Measurements from ENCODE around the gene MDGA2. TPM values are rescaled to one million over a fixed set of nuclear protein-coding genes. Genes with fewer than 3 reads are reported as not detected.

The MDGA2 gene
- total RNA-seq, 5 donors from 2014 or later (not counting 1 experiment from before 2014, with no cell fraction given) = not detected

- DNase-seq = no peak
- ATAC-seq (replicated peaks in 1 of 4) = no peak
- ChIA-PET CTCF (no interaction called here), POLR2A (no interaction called here)
- Mint-ChIP-seq H3K36me3 (no peaks in the 10 kb centered on the region), H3K4me3 (no peak overlapping the region), H3K27ac (no peak overlapping the region), H3K9me3 (peaks cover 9 to 28% (median 14%) of the 10 kb centered on the region in 3 donors), H3K4me1 (no peaks in the 10 kb centered on the region), H3K27me3 (no peaks in the 10 kb centered on the region)
- no peak overlapping the region for H3K27ac ChIP-seq (ENCODE audit: low read length)
- H3K27me3 ChIP-seq (replicated peaks in 1 of 2; ENCODE audit: control insufficient read depth in 2 of 2, extremely low read depth in 1 of 2, insufficient read depth in 2 of 2, low read length in 1 of 2) = no peaks in the 10 kb centered on the region
- H3K9me3 ChIP-seq = no peaks in the 10 kb centered on the region
- H3K4me3 ChIP-seq (ENCODE audit: control insufficient read depth in 1 of 2, extremely low read depth in 1 of 2, low read length in 1 of 2) = no peak overlapping the region
- no peaks in the 10 kb centered on the region for H3K4me1 ChIP-seq (ENCODE audit: control insufficient read depth in 1 of 2, extremely low read depth in 1 of 2, insufficient read depth in 2 of 2, low read length in 2 of 2)
- no peaks in the 10 kb centered on the region for H3K36me3 ChIP-seq (ENCODE audit: control insufficient read depth in 2 of 2, extremely low read depth in 1 of 2, insufficient read depth in 1 of 2, low read length in 1 of 2)
Measured at GRCh38 chr14:46861753-46862152, 813.7 kb downstream of the MDGA2 start.

- Histone ChIP-seq H3K27ac (ENCODE audit: low read length) (no peak overlapping the region), H3K4me1 (ENCODE audit: control insufficient read depth in 1 of 2, extremely low read depth in 1 of 2, insufficient read depth in 2 of 2, low read length in 2 of 2) (no peaks in the 10 kb centered on the region), H3K4me3 (ENCODE audit: control insufficient read depth in 1 of 2, extremely low read depth in 1 of 2, low read length in 1 of 2) (no peak overlapping the region), H3K27me3 (replicated peaks in 1 of 2; ENCODE audit: control insufficient read depth in 2 of 2, extremely low read depth in 1 of 2, insufficient read depth in 2 of 2, low read length in 1 of 2) (no peaks in the 10 kb centered on the region), H3K9me3 (no peaks in the 10 kb centered on the region), H3K36me3 (ENCODE audit: control insufficient read depth in 2 of 2, extremely low read depth in 1 of 2, insufficient read depth in 1 of 2, low read length in 1 of 2) (no peaks in the 10 kb centered on the region)
- ChIA-PET POLR2A (no interaction called here), CTCF (interaction anchor here in 1 of 2 donors (0.6 kb wide), 1 partner anchor 358 kb away, joined by 3 read pairs; no protein-coding TSS in a partner anchor)
- no peaks in the 10 kb centered on the region for H3K4me1 Mint-ChIP-seq
- no peaks in the 10 kb centered on the region for H3K36me3 Mint-ChIP-seq
- no peak overlapping the region for H3K27ac Mint-ChIP-seq
- DNase-seq = no peak
- 89% methylated on average over 3 of the region's 11 CpGs for WGBS (ENCODE audit: insufficient coverage)
- no peaks in the 10 kb centered on the region for H3K27me3 Mint-ChIP-seq
- H3K9me3 Mint-ChIP-seq = peaks cover 0 to 4% (median under 1%) of the 10 kb centered on the region in 3 donors
- no peak for ATAC-seq (replicated peaks in 1 of 4)
- H3K4me3 Mint-ChIP-seq = no peak overlapping the region
Measured at GRCh38 chr14:46840944-46841720, 834.3 kb downstream of the MDGA2 start.

GRCh38 chr14:46820291-46820690, 855.1 kb downstream of the MDGA2 start:
- H3K4me1 ChIP-seq (ENCODE audit: control insufficient read depth in 1 of 2, extremely low read depth in 1 of 2, insufficient read depth in 2 of 2, low read length in 2 of 2) = no peaks in the 10 kb centered on the region
- H3K36me3 Mint-ChIP-seq = no peaks in the 10 kb centered on the region
- H3K4me3 ChIP-seq (ENCODE audit: control insufficient read depth in 1 of 2, extremely low read depth in 1 of 2, low read length in 1 of 2) = no peak overlapping the region
- POLR2A ChIA-PET = no interaction called here
- peaks cover 0 to 19% (median 8%) of the 10 kb centered on the region in 3 donors for H3K9me3 Mint-ChIP-seq
- H3K27me3 ChIP-seq (replicated peaks in 1 of 2; ENCODE audit: control insufficient read depth in 2 of 2, extremely low read depth in 1 of 2, insufficient read depth in 2 of 2, low read length in 1 of 2) = no peaks in the 10 kb centered on the region
- H3K9me3 ChIP-seq = no peaks in the 10 kb centered on the region
- CTCF ChIA-PET = no interaction called here
- no peak for ATAC-seq (replicated peaks in 1 of 4)
- no peaks in the 10 kb centered on the region for H3K36me3 ChIP-seq (ENCODE audit: control insufficient read depth in 2 of 2, extremely low read depth in 1 of 2, insufficient read depth in 1 of 2, low read length in 1 of 2)
- WGBS (ENCODE audit: insufficient coverage) = 95% methylated on average over 23 of the region's 42 CpGs
- H3K27me3 Mint-ChIP-seq = no peaks in the 10 kb centered on the region
- no peaks in the 10 kb centered on the region for H3K4me1 Mint-ChIP-seq
- no peak overlapping the region for H3K4me3 Mint-ChIP-seq
- DNase-seq = no peak
- H3K27ac ChIP-seq (ENCODE audit: low read length) = no peak overlapping the region
- H3K27ac Mint-ChIP-seq = no peak overlapping the region

- Mint-ChIP-seq H3K4me1 (no peaks in the 10 kb centered on the region), H3K4me3 (no peak overlapping the region), H3K27me3 (no peaks in the 10 kb centered on the region), H3K9me3 (peaks cover 0 to 20% (median 10%) of the 10 kb centered on the region in 3 donors), H3K27ac (no peak overlapping the region), H3K36me3 (no peaks in the 10 kb centered on the region)
- Histone ChIP-seq H3K27me3 (replicated peaks in 1 of 2; ENCODE audit: control insufficient read depth in 2 of 2, extremely low read depth in 1 of 2, insufficient read depth in 2 of 2, low read length in 1 of 2) (no peaks in the 10 kb centered on the region), H3K27ac (ENCODE audit: low read length) (no peak overlapping the region), H3K36me3 (ENCODE audit: control insufficient read depth in 2 of 2, extremely low read depth in 1 of 2, insufficient read depth in 1 of 2, low read length in 1 of 2) (no peaks in the 10 kb centered on the region), H3K4me1 (ENCODE audit: control insufficient read depth in 1 of 2, extremely low read depth in 1 of 2, insufficient read depth in 2 of 2, low read length in 2 of 2) (no peaks in the 10 kb centered on the region), H3K9me3 (no peaks in the 10 kb centered on the region), H3K4me3 (ENCODE audit: control insufficient read depth in 1 of 2, extremely low read depth in 1 of 2, low read length in 1 of 2) (no peak overlapping the region)
- ATAC-seq (replicated peaks in 1 of 4) = no peak
- CTCF ChIA-PET = no interaction called here
- POLR2A ChIA-PET = no interaction called here
- DNase-seq = no peak
- WGBS (ENCODE audit: insufficient coverage) = 89% methylated on average over 4 of the region's 9 CpGs
Measured at GRCh38 chr14:46819117-46819516, 856.3 kb downstream of the MDGA2 start.

GRCh38 chr14:46818147-46818546, 857.3 kb downstream of the MDGA2 start:
- WGBS (ENCODE audit: insufficient coverage) = 100% methylated on average over 1 of the region's 1 CpG
- no peak overlapping the region for H3K4me3 Mint-ChIP-seq
- ChIA-PET POLR2A (interaction anchor here in 1 of 2 donors (0.6 kb wide), 1 partner anchor 158 kb away, joined by 3 read pairs; no protein-coding TSS in a partner anchor), CTCF (no interaction called here)
- no peaks in the 10 kb centered on the region for H3K4me1 Mint-ChIP-seq
- Histone ChIP-seq H3K9me3 (no peaks in the 10 kb centered on the region), H3K4me3 (ENCODE audit: control insufficient read depth in 1 of 2, extremely low read depth in 1 of 2, low read length in 1 of 2) (no peak overlapping the region), H3K4me1 (ENCODE audit: control insufficient read depth in 1 of 2, extremely low read depth in 1 of 2, insufficient read depth in 2 of 2, low read length in 2 of 2) (no peaks in the 10 kb centered on the region), H3K36me3 (ENCODE audit: control insufficient read depth in 2 of 2, extremely low read depth in 1 of 2, insufficient read depth in 1 of 2, low read length in 1 of 2) (no peaks in the 10 kb centered on the region), H3K27ac (ENCODE audit: low read length) (no peak overlapping the region), H3K27me3 (replicated peaks in 1 of 2; ENCODE audit: control insufficient read depth in 2 of 2, extremely low read depth in 1 of 2, insufficient read depth in 2 of 2, low read length in 1 of 2) (no peaks in the 10 kb centered on the region)
- no peak overlapping the region for H3K27ac Mint-ChIP-seq
- ATAC-seq (replicated peaks in 1 of 4) (no peak), DNase-seq (no peak)
- H3K27me3 Mint-ChIP-seq = no peaks in the 10 kb centered on the region
- H3K36me3 Mint-ChIP-seq = no peaks in the 10 kb centered on the region
- H3K9me3 Mint-ChIP-seq = peaks cover 0 to 22% (median 10%) of the 10 kb centered on the region in 3 donors

- ATAC-seq (replicated peaks in 1 of 4) (no peak), DNase-seq (no peak)
- Mint-ChIP-seq H3K9me3 (peaks cover 16 to 27% (median 24%) of the 10 kb centered on the region in 3 donors), H3K27me3 (no peaks in the 10 kb centered on the region), H3K4me1 (no peaks in the 10 kb centered on the region), H3K27ac (no peak overlapping the region), H3K36me3 (no peaks in the 10 kb centered on the region), H3K4me3 (no peak overlapping the region)
- ChIA-PET POLR2A (no interaction called here), CTCF (no interaction called here)
- H3K4me3 ChIP-seq (ENCODE audit: control insufficient read depth in 1 of 2, extremely low read depth in 1 of 2, low read length in 1 of 2) = no peak overlapping the region
- H3K27me3 ChIP-seq (replicated peaks in 1 of 2; ENCODE audit: control insufficient read depth in 2 of 2, extremely low read depth in 1 of 2, insufficient read depth in 2 of 2, low read length in 1 of 2) = no peaks in the 10 kb centered on the region
- no peaks in the 10 kb centered on the region for H3K36me3 ChIP-seq (ENCODE audit: control insufficient read depth in 2 of 2, extremely low read depth in 1 of 2, insufficient read depth in 1 of 2, low read length in 1 of 2)
- H3K9me3 ChIP-seq = no peaks in the 10 kb centered on the region
- H3K4me1 ChIP-seq (ENCODE audit: control insufficient read depth in 1 of 2, extremely low read depth in 1 of 2, insufficient read depth in 2 of 2, low read length in 2 of 2) = no peaks in the 10 kb centered on the region
- no peak overlapping the region for H3K27ac ChIP-seq (ENCODE audit: low read length)
Measured at GRCh38 chr14:46793144-46793543, 882.3 kb downstream of the MDGA2 start.
